Mesenchymal stem cell (in vitro differentiated cells and primary cell): ENCODE data around the gene SDSL.

Experiments
- DNase-seq: peaks from one replicate; pipeline ENCODE4 v3.0.0-alpha.2; 2013
- H2AFZ ChIP-seq: one replicate; pipeline ENCODE4 v1.6.1; 2013; ENCODE audit warnings: low read depth, mild to moderate bottlenecking, control low read depth, inconsistent platforms, low read length, moderate library complexity
- H2AK5ac ChIP-seq: 2 replicates; pipeline ENCODE4 v1.6.1; 2013; ENCODE audit warnings: low read length, moderate library complexity, mild to moderate bottlenecking, inconsistent platforms; ENCODE audit not compliant: severe bottlenecking
- H2BK120ac ChIP-seq: one replicate; pipeline ENCODE4 v1.6.1; 2013; ENCODE audit warnings: low read depth, mild to moderate bottlenecking, inconsistent platforms, low read length, moderate library complexity
- H2BK12ac ChIP-seq, 2 experiments: one replicate each; pipeline ENCODE4 v1.6.1; 2013; ENCODE audit warnings: inconsistent platforms in 2 of 2, low read length in 2 of 2, mild to moderate bottlenecking in 2 of 2, moderate library complexity in 2 of 2, control low read depth in 1 of 2
- H2BK15ac ChIP-seq: one replicate; pipeline ENCODE4 v1.6.1; 2013; ENCODE audit warnings: mild to moderate bottlenecking, low read depth, inconsistent platforms; ENCODE audit not compliant: poor library complexity, severe bottlenecking
- H2BK5ac ChIP-seq: 2 replicates; pipeline ENCODE4 v1.6.1; 2013; ENCODE audit warnings: low read depth, mild to moderate bottlenecking, low read length, control low read depth, inconsistent platforms; ENCODE audit not compliant: poor library complexity, severe bottlenecking
- H3K14ac ChIP-seq, 2 experiments: one replicate each; pipeline ENCODE4 v1.6.1; 2013; ENCODE audit warnings: inconsistent platforms in 2 of 2, low read length in 2 of 2, control low read depth in 1 of 2, mild to moderate bottlenecking in 1 of 2, moderate library complexity in 1 of 2
- H3K18ac ChIP-seq, 2 experiments: one replicate each; pipeline ENCODE4 v1.6.1; 2013; ENCODE audit warnings: inconsistent platforms in 2 of 2, low read length in 2 of 2, control low read depth in 1 of 2, low read depth in 1 of 2, mild to moderate bottlenecking in 1 of 2
- H3K23ac ChIP-seq, 2 experiments: one replicate each; pipeline ENCODE4 v1.6.1; 2013; ENCODE audit warnings: inconsistent platforms in 2 of 2, low read length in 2 of 2, mild to moderate bottlenecking in 2 of 2, moderate library complexity in 2 of 2, control low read depth in 1 of 2
- H3K27ac ChIP-seq: 2 replicates; pipeline ENCODE4 v1.5.1; 2013; ENCODE audit warnings: mild to moderate bottlenecking, moderate library complexity, low read length, control low read depth, inconsistent platforms; ENCODE audit not compliant: poor library complexity, severe bottlenecking
- H3K27me3 ChIP-seq, 2 experiments: 2 replicates each; pipeline versions ENCODE4 v1.6.1 to v1.7.0; 2013; ENCODE audit warnings: low read length in 2 of 2, mild to moderate bottlenecking in 2 of 2, moderate library complexity in 2 of 2, control low read depth in 1 of 2, inconsistent platforms in 1 of 2; ENCODE audit not compliant: control insufficient read depth in 1 of 2, insufficient read depth in 1 of 2
- H3K36me3 ChIP-seq, 2 experiments: 2 replicates each; pipeline versions ENCODE4 v1.6.1 to v1.7.0; 2013; ENCODE audit warnings: low read length in 2 of 2, control low read depth in 1 of 2, inconsistent platforms in 1 of 2, low read depth in 1 of 2, mild to moderate bottlenecking in 1 of 2; ENCODE audit not compliant: insufficient read depth in 2 of 2, control insufficient read depth in 1 of 2
- H3K4ac ChIP-seq, 2 experiments: one replicate each; pipeline ENCODE4 v1.6.1; 2013; ENCODE audit warnings: inconsistent platforms in 2 of 2, low read length in 2 of 2, mild to moderate bottlenecking in 2 of 2, moderate library complexity in 2 of 2, control low read depth in 1 of 2, low read depth in 1 of 2
- H3K4me1 ChIP-seq: 2 replicates; pipeline ENCODE4 v1.6.1; 2013; ENCODE audit warnings: low read depth, low read length, control low read depth; ENCODE audit not compliant: control insufficient read depth, insufficient read depth
- H3K4me2 ChIP-seq: 2 replicates; pipeline ENCODE4 v1.6.1; 2013; ENCODE audit warnings: low read length, mild to moderate bottlenecking, inconsistent platforms; ENCODE audit not compliant: poor library complexity, severe bottlenecking
- H3K4me3 ChIP-seq, 2 experiments: 2 replicates each; pipeline versions ENCODE4 v1.5.1 to v1.7.0; 2013; ENCODE audit warnings: low read length in 2 of 2, mild to moderate bottlenecking in 2 of 2, control low read depth in 1 of 2, low read depth in 1 of 2; ENCODE audit not compliant: insufficient read depth in 1 of 2
- H3K79me1 ChIP-seq: replicated peaks from 2 replicates; pipeline ENCODE4 v1.6.1; 2013; ENCODE audit warnings: mild to moderate bottlenecking, control low read depth, low read length, inconsistent platforms; ENCODE audit not compliant: poor library complexity, severe bottlenecking
- H3K9ac ChIP-seq: 2 replicates; pipeline ENCODE4 v1.7.0; 2013; ENCODE audit warnings: mild to moderate bottlenecking, low read length, moderate library complexity
- H3K9me3 ChIP-seq: 2 replicates; pipeline ENCODE4 v1.7.0; 2013; ENCODE audit warnings: mild to moderate bottlenecking, low read length; ENCODE audit not compliant: control insufficient read depth
- H4K8ac ChIP-seq: one replicate; pipeline ENCODE4 v1.6.1; 2013; ENCODE audit warnings: inconsistent platforms, mild to moderate bottlenecking, low read length, moderate library complexity
- H4K91ac ChIP-seq: one replicate; pipeline ENCODE4 v1.6.1; 2013; ENCODE audit warnings: mild to moderate bottlenecking, low read length, inconsistent platforms
- WGBS: methylation state at CpG from one replicate; pipeline ENCODE4 v1.1.7; 2013; ENCODE audit warnings: mixed read lengths; 5-methylcytosine and 5-hydroxymethylcytosine counted together

SDSL gene

GRCh38 chr12:113473942-113474341 is 51.8 kb downstream of the SDSL start:
- Histone ChIP-seq H2BK12ac (no peak overlapping the region), H2BK5ac (no peak overlapping the region), H2BK120ac (no peak overlapping the region), H2AFZ (no peak overlapping the region), H4K8ac (no peak overlapping the region), H2AK5ac (no peak overlapping the region), H3K4ac (no peak overlapping the region), H3K36me3 (no peaks in the 10 kb centered on the region), H3K14ac (no peak overlapping the region), H4K91ac (no peak overlapping the region), H2BK15ac (no peak overlapping the region), H3K4me2 (no peak overlapping the region), H3K79me1 (no peaks in the 10 kb centered on the region), H3K27ac (no peak overlapping the region), H3K23ac (no peak overlapping the region), H3K9ac (no peak overlapping the region), H3K4me1 (peaks cover 8% of the 10 kb centered on the region), H3K9me3 (peaks cover 7% of the 10 kb centered on the region), H3K4me3 (peak overlapping the region in 1 of 2 experiments; percentile 31), H3K27me3 (peaks cover 92 to 98% of the 10 kb centered on the region in 2 experiments), H3K18ac (no peak overlapping the region)
- DNase-seq: no peak
- WGBS: 11% methylated on average over 9 of the region's 9 CpGs

- WGBS: 7% methylated on average over 8 of the region's 19 CpGs
- Histone ChIP-seq H3K4me3 (no peak overlapping the region), H3K4me2 (no peak overlapping the region), H2AFZ (no peak overlapping the region), H2AK5ac (no peak overlapping the region), H3K23ac (no peak overlapping the region), H3K36me3 (no peaks in the 10 kb centered on the region), H3K27ac (no peak overlapping the region), H2BK5ac (no peak overlapping the region), H3K4ac (no peak overlapping the region), H4K91ac (no peak overlapping the region), H2BK120ac (no peak overlapping the region), H3K14ac (no peak overlapping the region), H2BK15ac (no peak overlapping the region), H4K8ac (no peak overlapping the region), H3K9me3 (peaks cover 7% of the 10 kb centered on the region), H3K79me1 (no peaks in the 10 kb centered on the region), H3K4me1 (peaks cover 12% of the 10 kb centered on the region), H3K27me3 (peaks cover 92 to 98% of the 10 kb centered on the region in 2 experiments), H3K9ac (no peak overlapping the region), H3K18ac (no peak overlapping the region), H2BK12ac (no peak overlapping the region)
- DNase-seq: no peak
These were observed 52.7 kb downstream of the SDSL start for GRCh38 chr12:113474635-113475436.

- H2AK5ac ChIP-seq: no peak overlapping the region
- H3K27me3 ChIP-seq: peaks cover 92 to 96% of the 10 kb centered on the region in 2 experiments
- H2BK15ac ChIP-seq: no peak overlapping the region
- H3K23ac ChIP-seq: no peak overlapping the region
- no peak overlapping the region for H4K8ac ChIP-seq
- no peaks in the 10 kb centered on the region for H3K36me3 ChIP-seq
- H3K9me3 ChIP-seq: peaks cover 7% of the 10 kb centered on the region
- H2BK12ac ChIP-seq: no peak overlapping the region
- H3K18ac ChIP-seq: no peak overlapping the region
- peaks cover 12% of the 10 kb centered on the region for H3K4me1 ChIP-seq
- WGBS: 3% methylated on average over 47 of the region's 50 CpGs
- H2BK120ac ChIP-seq: no peak overlapping the region
- H3K9ac ChIP-seq: no peak overlapping the region
- H3K79me1 ChIP-seq: no peaks in the 10 kb centered on the region
- DNase-seq: no peak
- no peak overlapping the region for H3K4me3 ChIP-seq
- H2BK5ac ChIP-seq: no peak overlapping the region
- H2AFZ ChIP-seq: no peak overlapping the region
- H3K14ac ChIP-seq: no peak overlapping the region
- no peak overlapping the region for H4K91ac ChIP-seq
- no peak overlapping the region for H3K4ac ChIP-seq
- no peak overlapping the region for H3K27ac ChIP-seq
- H3K4me2 ChIP-seq: no peak overlapping the region
These were observed 53.4 kb downstream of the SDSL start for GRCh38 chr12:113475451-113476175.
